H1 (cell line): Measurements from ENCODE around the gene NBPF4. TPM values are rescaled to one million over a fixed set of nuclear protein-coding genes. Genes with fewer than 3 reads are reported as not detected.

Source experiments
- EGR1 ChIP-seq: IDR thresholded peaks from 2 replicates; pipeline ENCODE4 v1.6.1; 2011; ENCODE audit warnings: low read depth, low read length, borderline replicate concordance
- EP300 ChIP-seq, 2 experiments: IDR thresholded peaks; 1 replicate in 1 of 2; 2 replicates in 1 of 2; pipeline ENCODE4 v1.6.1; 2011 to 2012; ENCODE audit warnings: low read depth in 2 of 2, low read length in 2 of 2, mild to moderate bottlenecking in 2 of 2, borderline replicate concordance in 1 of 2, inconsistent platforms in 1 of 2, moderate library complexity in 1 of 2
- polyA plus RNA-seq, 7 experiments: library from polyadenylated mRNA; depleted of rRNA in 3 of 7; stranded (reverse) in 5 of 7; unstranded in 2 of 7; fragments of >200 nt in 5 of 7; fragments of 200-250 nt in 2 of 7; gene quantifications; 1 replicate in 5 of 7; 2 replicates in 1 of 7; 4 replicates in 1 of 7; pipeline versions ENCODE4 v1.2.1 to v1.2.3, GENCODE V29; 2011 to 2013; ENCODE audit warnings: missing spikeins in 2 of 7, mixed read lengths in 2 of 7
- total RNA-seq: library from RNA; stranded (reverse); fragmentation: NEBNext Ultra II Directional; extraction: Animal tissue kit (Norgen Biotek cat#: 25700); gene quantifications from 2 replicates; pipeline ENCODE4 v1.2.1, GENCODE V29; 2021

The NBPF4 gene
- total and polyA plus RNA-seq, 2 of the 8 experiments (the other 6 are each of a cell fraction or from before 2014, with no cell fraction given) = not detected

DNA sequence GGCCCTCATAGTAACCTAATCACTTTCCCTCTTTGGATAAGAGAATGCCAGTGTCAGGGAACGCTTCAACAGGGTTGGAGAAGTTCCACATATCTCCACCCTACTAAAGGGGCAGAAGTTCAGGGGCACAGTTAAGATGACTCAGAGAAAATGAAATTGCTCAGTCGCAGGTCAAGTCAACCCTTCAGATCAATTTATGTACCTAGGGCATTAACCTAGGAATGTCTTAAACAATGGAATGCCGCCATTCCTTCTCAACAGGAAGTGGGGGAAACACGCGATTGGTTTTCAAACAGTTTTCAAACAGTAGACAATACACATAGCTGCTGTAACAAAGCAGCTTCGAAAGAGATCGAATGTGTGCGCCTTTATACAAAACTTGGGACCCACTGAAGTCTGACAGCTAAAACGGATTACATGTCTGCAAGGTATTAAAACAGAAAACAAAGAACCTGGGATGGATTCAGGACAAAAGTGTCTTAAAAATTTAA lies 44.6 kb downstream of the NBPF4 start (continued):
- TF ChIP-seq EGR1 (no peak), EP300 (IDR thresholded peaks at IDR 0.05; ENCODE audit: borderline replicate concordance in 1 of 2, low read depth in 2 of 2, low read length in 2 of 2) (0 out of 3 replicates have a peak, but pooled peaks of 1 of the 2 experiments have one; percentile 10)
